A673 (cell line): ENCODE results near the gene GAL3ST2. TPM values are rescaled to one million over a fixed set of nuclear protein-coding genes. Genes with fewer than 3 reads are reported as not detected.

ENCODE experiments used
- BruUV-seq: library from RNA; stranded (reverse); fragments of 400-500 nt; replicated peaks from 2 replicates; lab custom pipeline; 2021; lab: Mats Ljungman, UMichigan
- CTCF ChIA-PET: fragments of 300-600 bp; sonication (Branson Sonifier 250); formaldehyde crosslinking; loops from one replicate; lab custom pipeline; 2022; ENCODE audit warnings: antibody characterized with exemption; lab: Charles Lee
- POLR2A ChIA-PET: fragments of 300-600 bp; sonication (Branson Sonifier 250); formaldehyde crosslinking; loops from one replicate; lab custom pipeline; 2022; ENCODE audit warnings: antibody characterized with exemption; ENCODE audit not compliant: low non-redundant PET; lab: Charles Lee
- DNase-seq: peaks from one replicate; pipeline ENCODE4 v3.0.0-alpha.2; 2015; ENCODE audit warnings: low spot score
- H3K27ac ChIP-seq: fragments of 200-600 bp; sonication (generic); 2 replicates; pipeline ENCODE4 v1.5.1; 2016; ENCODE audit warnings: mixed run types, low read depth, mild to moderate bottlenecking, mixed read lengths, antibody characterized with exemption, low read length; ENCODE audit not compliant: poor library complexity, severe bottlenecking
- H3K27me3 ChIP-seq: fragments of 200-600 bp; sonication (generic); replicated peaks from 2 replicates; pipeline ENCODE4 v1.6.1; 2017; ENCODE audit warnings: mixed run types, low read depth, mild to moderate bottlenecking, mixed read lengths, antibody characterized with exemption, low read length; ENCODE audit not compliant: insufficient read depth, poor library complexity
- H3K36me3 ChIP-seq: fragments of 200-600 bp; sonication (generic); 2 replicates; pipeline ENCODE4 v1.6.1; 2016; ENCODE audit warnings: mixed run types, mild to moderate bottlenecking, mixed read lengths, antibody characterized with exemption, low read length; ENCODE audit not compliant: insufficient read depth, poor library complexity, severe bottlenecking
- H3K4me1 ChIP-seq: fragments of 200-600 bp; sonication (generic); 2 replicates; pipeline ENCODE4 v1.6.1; 2017; ENCODE audit warnings: mixed run types, mild to moderate bottlenecking, mixed read lengths, antibody characterized with exemption, low read length; ENCODE audit not compliant: insufficient read depth, poor library complexity, severe bottlenecking
- H3K4me3 ChIP-seq: fragments of 200-600 bp; sonication (generic); 2 replicates; pipeline ENCODE4 v1.5.1; 2016; ENCODE audit warnings: low read depth, mixed run types, mild to moderate bottlenecking, mixed read lengths, low read length; ENCODE audit not compliant: poor library complexity, severe bottlenecking
- H3K9me3 ChIP-seq: fragments of 200-600 bp; sonication (generic); 2 replicates; pipeline ENCODE4 v1.6.1; 2016; ENCODE audit warnings: mixed run types, low read depth, mild to moderate bottlenecking, mixed read lengths, antibody characterized with exemption, low read length; ENCODE audit not compliant: poor library complexity, severe bottlenecking
- EZH2 ChIP-seq: fragments of 200-600 bp; sonication (generic); IDR thresholded peaks from 2 replicates; pipeline ENCODE4 v1.6.1; 2017; ENCODE audit warnings: borderline replicate concordance, low read depth, mild to moderate bottlenecking, mixed read lengths, antibody characterized with exemption, low read length; ENCODE audit not compliant: poor library complexity, severe bottlenecking
- intact Hi-C: fragments of 100-400 bp; cut with micrococcal nuclease; formaldehyde crosslinking; loops from one replicate; pipeline ENCODE4 v1.10.0; 2022; ENCODE audit not compliant: unreplicated experiment
- total RNA-seq: library from RNA; stranded (reverse); gene quantifications from 2 replicates; pipeline ENCODE4 v1.2.3, GENCODE V29; 2021
- TF ChIP-seq, protein P1 (sequence below): fragments of 300-800, 200-600 bp; sonication (generic); conservative IDR thresholded peaks from 2 replicates; pipeline ENCODE4 v1.5.1; 2017; ENCODE audit warnings: low read depth, mild to moderate bottlenecking, antibody characterized with exemption, low read length, moderate library complexity, mixed read lengths

GAL3ST2 gene
- total RNA-seq, 1 experiment from 2014 or later: 5.0 TPM

DNA sequence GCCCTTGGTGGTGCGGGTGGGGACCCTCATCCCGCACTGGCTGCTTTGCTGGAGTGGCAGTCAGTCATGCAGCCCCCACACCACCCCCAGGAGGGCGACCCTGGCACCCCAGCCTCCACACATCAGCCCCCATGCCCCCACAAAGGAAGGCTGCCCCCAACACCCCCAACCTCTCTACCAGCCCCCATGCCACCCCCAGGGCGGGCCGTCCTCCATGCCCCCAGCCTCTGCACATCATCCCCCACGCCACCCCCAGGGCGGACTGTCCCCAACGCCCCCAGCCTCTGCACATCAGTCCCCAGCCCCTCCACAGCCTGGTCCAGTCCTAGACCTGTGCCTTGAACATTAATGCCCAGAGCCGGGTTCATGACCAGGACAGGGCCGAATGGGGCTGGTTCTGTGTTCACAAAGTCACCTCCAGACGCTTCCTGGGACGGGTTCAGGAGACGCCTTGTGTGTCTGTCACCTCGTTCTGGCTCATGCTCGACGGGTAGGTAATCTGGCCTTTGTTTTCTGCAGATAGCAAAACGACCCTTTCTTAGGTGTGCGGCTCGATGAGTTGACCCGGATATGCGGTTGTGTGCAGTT lies 23.8 kb upstream of the GAL3ST2 start:
- no peaks in the 10 kb centered on the region for H3K27me3 ChIP-seq
- BruUV-seq: no TSS peak
- TF ChIP-seq, protein P1, sequence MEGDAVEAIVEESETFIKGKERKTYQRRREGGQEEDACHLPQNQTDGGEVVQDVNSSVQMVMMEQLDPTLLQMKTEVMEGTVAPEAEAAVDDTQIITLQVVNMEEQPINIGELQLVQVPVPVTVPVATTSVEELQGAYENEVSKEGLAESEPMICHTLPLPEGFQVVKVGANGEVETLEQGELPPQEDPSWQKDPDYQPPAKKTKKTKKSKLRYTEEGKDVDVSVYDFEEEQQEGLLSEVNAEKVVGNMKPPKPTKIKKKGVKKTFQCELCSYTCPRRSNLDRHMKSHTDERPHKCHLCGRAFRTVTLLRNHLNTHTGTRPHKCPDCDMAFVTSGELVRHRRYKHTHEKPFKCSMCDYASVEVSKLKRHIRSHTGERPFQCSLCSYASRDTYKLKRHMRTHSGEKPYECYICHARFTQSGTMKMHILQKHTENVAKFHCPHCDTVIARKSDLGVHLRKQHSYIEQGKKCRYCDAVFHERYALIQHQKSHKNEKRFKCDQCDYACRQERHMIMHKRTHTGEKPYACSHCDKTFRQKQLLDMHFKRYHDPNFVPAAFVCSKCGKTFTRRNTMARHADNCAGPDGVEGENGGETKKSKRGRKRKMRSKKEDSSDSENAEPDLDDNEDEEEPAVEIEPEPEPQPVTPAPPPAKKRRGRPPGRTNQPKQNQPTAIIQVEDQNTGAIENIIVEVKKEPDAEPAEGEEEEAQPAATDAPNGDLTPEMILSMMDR: no peak
- no peak for TF ChIP-seq EZH2

GRCh38 chr2:241753493-241753892 lies 23.1 kb upstream of the GAL3ST2 start:
- no TSS peak for BruUV-seq
- no peaks in the 10 kb centered on the region for H3K27me3 ChIP-seq
- POLR2A ChIA-PET: no interaction called here
- H3K4me1 ChIP-seq: no peaks in the 10 kb centered on the region
- H3K4me3 ChIP-seq: no peak overlapping the region
- peaks cover 12% of the 10 kb centered on the region for H3K36me3 ChIP-seq
- H3K9me3 ChIP-seq: no peaks in the 10 kb centered on the region
- intact Hi-C loops: no loop called here
- CTCF ChIA-PET: no interaction called here
- TF ChIP-seq, protein P1: no peak
- TF ChIP-seq EZH2: no peak
- no peak for DNase-seq
- H3K27ac ChIP-seq: no peak overlapping the region

More for the DNA sequence above, 23.8 kb upstream of the GAL3ST2 start:
- Histone ChIP-seq H3K9me3 (no peaks in the 10 kb centered on the region), H3K36me3 (peaks cover 10% of the 10 kb centered on the region), H3K4me1 (no peaks in the 10 kb centered on the region), H3K4me3 (no peak overlapping the region), H3K27ac (no peak overlapping the region)
- DNase-seq: no peak
- POLR2A ChIA-PET: no interaction called here
- intact Hi-C loops: no loop called here
- CTCF ChIA-PET: no interaction called here

DNA sequence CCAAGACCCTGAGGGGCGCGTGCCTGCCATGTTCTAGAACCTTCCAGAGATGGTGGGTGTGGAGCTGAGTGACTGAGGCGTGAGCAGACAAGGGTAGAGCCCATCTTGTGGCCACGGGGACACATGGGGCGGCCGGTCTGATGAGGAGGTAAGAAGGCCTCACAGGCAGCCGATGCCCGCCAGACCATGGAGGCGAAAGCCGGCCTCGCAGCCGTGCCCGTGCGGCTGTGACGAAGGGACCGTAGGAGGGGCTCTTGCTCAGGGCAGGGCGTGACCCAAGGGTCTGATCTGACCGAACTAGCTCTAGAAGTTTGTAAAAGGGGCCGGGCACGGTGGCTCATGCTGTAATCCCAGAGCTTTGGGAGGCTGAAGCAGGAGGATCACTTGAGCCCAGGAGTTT lies 22.6 kb upstream of the GAL3ST2 start:
- DNase-seq: no peak
- Histone ChIP-seq H3K36me3 (peaks cover 13% of the 10 kb centered on the region), H3K27me3 (no peaks in the 10 kb centered on the region), H3K27ac (no peak overlapping the region), H3K4me3 (no peak overlapping the region), H3K9me3 (no peaks in the 10 kb centered on the region), H3K4me1 (no peaks in the 10 kb centered on the region)
- POLR2A ChIA-PET: no interaction called here
- intact Hi-C loops: no loop called here
- BruUV-seq: no TSS peak
- CTCF ChIA-PET: no interaction called here
- no peak for TF ChIP-seq EZH2
- TF ChIP-seq, protein P1: no peak
